Measurements from ENCODE around the gene TMEM52B. TPM values are rescaled to one million over a fixed set of nuclear protein-coding genes. Genes with fewer than 3 reads are reported as not detected.
"Not testable (repeated sequence)": the region's sequence is repeated elsewhere in the genome, so short reads cannot be mapped to it uniquely, and the experiment has no call there.

Gene TMEM52B
- total RNA-seq, 2 experiments from 2014 or later = not detected

DNA sequence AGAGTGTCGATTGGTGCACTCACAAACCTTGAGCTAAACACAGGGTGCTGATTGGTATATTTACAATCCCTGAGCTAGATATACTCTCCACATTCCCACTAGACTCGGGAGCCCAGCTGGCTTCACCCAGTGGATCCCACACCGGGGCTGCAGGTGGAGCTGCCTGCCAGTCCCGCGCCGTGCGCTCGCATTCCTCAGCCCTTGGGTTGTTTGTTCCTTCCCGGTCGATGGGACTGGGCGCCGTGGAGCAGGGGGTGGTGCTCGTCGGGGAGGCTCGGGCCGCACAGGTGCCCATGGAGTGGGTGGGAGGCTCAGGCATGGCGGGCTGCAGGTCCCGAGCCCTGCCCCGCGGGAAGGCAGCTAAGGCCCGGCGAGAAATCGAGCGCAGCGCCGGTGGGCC, 46.6 kb downstream of the TMEM52B start:
- H3K27ac Mint-ChIP-seq; H3K4me3 Mint-ChIP-seq; H3K36me3 Mint-ChIP-seq (ENCODE audit: low read depth); ATAC-seq; POLR2A ChIA-PET; DNase-seq; intact Hi-C loops (cut with DNase I, micrococcal nuclease); H3K27me3 Mint-ChIP-seq; H3K9me3 Mint-ChIP-seq (ENCODE audit: low read depth); H3K4me1 Mint-ChIP-seq: not testable (repeated sequence)
- CTCF ChIA-PET = interaction anchor here (0.7 kb wide), 1 partner anchor 1860 kb away, joined by 3 read pairs; no protein-coding TSS in a partner anchor

DNA sequence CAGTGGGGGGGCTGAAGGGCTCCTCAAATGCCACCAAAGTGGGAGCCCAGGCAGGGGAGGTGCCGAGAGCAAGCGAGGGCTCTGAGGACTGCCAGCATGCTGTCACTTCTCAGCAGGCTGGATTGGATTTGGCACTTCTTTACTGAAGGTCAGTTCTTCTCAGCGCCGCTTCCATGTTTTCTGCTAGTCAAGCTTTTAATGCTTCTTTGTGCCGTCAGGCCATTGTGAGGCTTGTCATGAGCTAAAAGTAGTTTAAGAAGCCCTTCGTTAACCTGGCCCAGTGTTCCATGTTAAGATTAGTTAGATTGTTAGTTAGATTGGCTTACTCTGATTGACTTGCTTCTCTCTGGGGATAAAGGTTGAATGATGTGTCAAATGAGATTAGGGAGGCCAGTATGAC, 47.3 kb downstream of the TMEM52B start:
- Mint-ChIP-seq H3K4me1 (peaks cover 8% of the 10 kb centered on the region), H3K36me3 (ENCODE audit: low read depth) (no peaks in the 10 kb centered on the region), H3K9me3 (ENCODE audit: low read depth) (no peaks in the 10 kb centered on the region), H3K27ac (no peak overlapping the region), H3K4me3 (no peak overlapping the region), H3K27me3 (no peaks in the 10 kb centered on the region)
- ChIA-PET POLR2A (no interaction called here), CTCF (interaction anchor here (0.7 to 1.7 kb wide), 4 partner anchors 11 to 100 kb away, joined by 3 to 4 read pairs (median 3); no protein-coding TSS in a partner anchor)
- intact Hi-C loops (cut with DNase I, micrococcal nuclease) = no loop called here
- ATAC-seq (no peak), DNase-seq (no peak)

DNA sequence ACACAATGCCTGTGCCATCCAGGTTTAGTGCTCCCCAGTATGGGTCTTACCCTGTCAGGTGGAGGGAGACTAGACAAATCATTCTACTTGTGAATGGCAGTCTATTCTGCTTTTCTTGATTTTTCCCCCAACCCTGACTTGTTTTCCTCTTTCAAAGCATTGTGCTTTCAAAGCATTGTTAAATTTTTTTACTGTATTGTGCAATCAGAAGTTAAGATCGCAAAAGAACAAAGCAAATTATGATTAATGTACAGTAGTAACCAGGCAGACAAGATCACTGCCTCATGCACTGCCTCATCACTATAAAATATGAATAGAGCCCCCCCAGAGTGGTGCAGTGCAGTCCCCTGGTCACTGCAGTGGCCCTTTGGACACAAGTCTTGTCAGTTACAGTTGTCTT, 47.9 kb downstream of the TMEM52B start:
- Mint-ChIP-seq H3K36me3 (ENCODE audit: low read depth) (no peaks in the 10 kb centered on the region), H3K4me3 (no peak overlapping the region), H3K9me3 (ENCODE audit: low read depth) (no peaks in the 10 kb centered on the region), H3K4me1 (peaks cover 8% of the 10 kb centered on the region), H3K27ac (no peak overlapping the region), H3K27me3 (no peaks in the 10 kb centered on the region)
- ATAC-seq = no peak
- DNase-seq = no peak
- POLR2A ChIA-PET = no interaction called here
- intact Hi-C loops (cut with DNase I, micrococcal nuclease) = no loop called here
- CTCF ChIA-PET = interaction anchor here (0.7 to 1.9 kb wide), 4 partner anchors 9 to 28 kb away, joined by 3 to 7 read pairs (median 4); no protein-coding TSS in a partner anchor

DNA sequence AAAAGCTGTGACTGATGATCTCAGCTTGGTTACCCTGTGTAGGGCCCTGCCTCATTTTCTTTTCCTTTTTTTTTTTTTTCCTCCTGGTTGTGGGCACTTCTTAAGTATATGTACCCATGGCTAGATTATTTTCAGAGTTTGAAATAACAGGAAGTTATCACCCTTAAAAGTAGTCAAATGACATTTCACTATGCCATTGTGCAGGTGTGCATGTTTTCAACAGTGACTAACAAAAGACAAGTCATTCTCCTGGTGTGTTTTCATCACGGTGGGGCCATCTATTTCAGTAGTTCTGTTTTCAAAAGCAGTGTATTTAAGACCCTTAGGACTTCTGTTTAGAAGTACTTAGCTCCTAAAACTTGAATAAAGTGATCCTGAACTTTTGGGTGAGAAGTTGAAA, 48.8 kb downstream of the TMEM52B start:
- ChIA-PET POLR2A (no interaction called here), CTCF (interaction anchor here (0.6 to 1.9 kb wide), 5 partner anchors 8 to 485 kb away, joined by 3 to 7 read pairs (median 4); no protein-coding TSS in a partner anchor)
- Mint-ChIP-seq H3K27ac (no peak overlapping the region), H3K27me3 (no peaks in the 10 kb centered on the region), H3K36me3 (ENCODE audit: low read depth) (no peaks in the 10 kb centered on the region), H3K4me1 (peaks cover 8% of the 10 kb centered on the region), H3K9me3 (ENCODE audit: low read depth) (no peaks in the 10 kb centered on the region), H3K4me3 (no peak overlapping the region)
- peak; percentile 88 for ATAC-seq
- peak; percentile 24 for DNase-seq
- intact Hi-C loops (cut with DNase I, micrococcal nuclease) = no loop called here

DNA sequence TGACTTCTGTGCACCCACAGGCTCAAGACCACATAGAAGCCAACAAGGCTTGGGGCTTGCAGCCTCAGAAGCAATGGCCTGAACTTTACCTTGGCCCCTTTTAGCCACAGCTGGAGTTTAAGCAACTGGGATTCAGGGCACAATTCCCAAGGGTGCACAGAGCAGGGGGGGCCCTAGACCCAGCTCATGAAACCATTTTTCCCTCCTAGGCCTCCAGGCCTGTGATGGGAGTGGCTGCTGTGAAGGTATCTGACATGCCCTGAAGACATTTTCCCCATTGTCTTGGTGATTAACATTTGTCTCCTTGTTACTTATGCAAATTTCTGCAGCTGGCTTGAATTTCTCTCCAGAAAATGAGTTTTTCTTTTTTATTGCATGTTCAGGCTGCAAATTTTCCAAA, 55.7 kb downstream of the TMEM52B start:
- ATAC-seq = no peak
- H3K4me1 Mint-ChIP-seq = no peaks in the 10 kb centered on the region
- H3K4me3 Mint-ChIP-seq = no peak overlapping the region
- no peak for DNase-seq
- ChIA-PET POLR2A (no interaction called here), CTCF (interaction anchor here (0.8 kb wide), 1 partner anchor 331 kb away, joined by 4 read pairs; no protein-coding TSS in a partner anchor)
- peaks cover 7% of the 10 kb centered on the region for H3K27me3 Mint-ChIP-seq
- intact Hi-C loops (cut with DNase I, micrococcal nuclease) = loop anchor here in 1 of 2 experiments (2.0 kb wide), 1 partner anchor 440 kb away; the partner anchor contains the start of gene STYK1
- H3K36me3 Mint-ChIP-seq (ENCODE audit: low read depth) = peaks cover 6% of the 10 kb centered on the region
- no peak overlapping the region for H3K27ac Mint-ChIP-seq
- peaks cover 7% of the 10 kb centered on the region for H3K9me3 Mint-ChIP-seq (ENCODE audit: low read depth)

DNA sequence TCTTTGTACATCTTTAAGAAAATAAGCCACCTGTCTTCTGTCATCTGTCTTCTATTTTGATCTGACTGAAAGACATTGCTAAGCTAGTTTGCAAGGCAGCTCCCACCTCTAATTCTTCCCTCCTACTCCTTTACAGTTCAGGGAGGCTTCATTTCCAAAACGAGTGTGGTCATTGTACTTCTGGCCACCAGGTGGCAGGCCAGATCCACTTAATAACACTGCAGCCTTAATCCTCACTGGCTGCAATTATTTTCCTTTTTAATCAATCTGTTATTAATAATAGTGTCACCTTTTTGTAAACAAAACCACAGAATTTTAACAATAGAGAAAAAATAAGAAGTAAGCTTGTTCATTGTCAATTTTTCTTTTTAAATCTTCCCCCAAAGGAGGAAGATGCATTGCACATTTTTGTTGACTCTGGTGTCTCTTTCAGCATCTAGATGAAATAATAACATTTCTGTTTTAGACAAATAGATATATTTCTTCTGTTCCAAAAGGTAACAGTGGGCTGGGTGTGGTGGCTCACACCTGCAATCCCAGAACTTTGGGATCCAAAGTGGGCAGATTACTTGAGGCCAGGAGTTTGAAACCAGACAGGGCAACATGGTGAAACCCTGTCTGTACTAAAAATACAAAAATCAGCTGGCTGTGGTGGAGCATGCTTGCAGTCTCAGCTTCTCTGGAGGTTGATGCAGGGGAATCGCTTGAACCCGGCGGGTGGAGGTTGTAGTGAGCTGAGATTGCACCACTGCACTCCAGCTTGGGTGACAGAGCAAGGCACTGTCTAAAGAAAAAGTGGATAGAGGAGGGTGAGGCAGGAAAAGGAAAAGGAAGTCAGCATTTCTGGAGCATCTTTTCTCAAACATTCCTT, 57.2 kb downstream of the TMEM52B start:
- no peak for ATAC-seq
- POLR2A ChIA-PET = no interaction called here

DNA sequence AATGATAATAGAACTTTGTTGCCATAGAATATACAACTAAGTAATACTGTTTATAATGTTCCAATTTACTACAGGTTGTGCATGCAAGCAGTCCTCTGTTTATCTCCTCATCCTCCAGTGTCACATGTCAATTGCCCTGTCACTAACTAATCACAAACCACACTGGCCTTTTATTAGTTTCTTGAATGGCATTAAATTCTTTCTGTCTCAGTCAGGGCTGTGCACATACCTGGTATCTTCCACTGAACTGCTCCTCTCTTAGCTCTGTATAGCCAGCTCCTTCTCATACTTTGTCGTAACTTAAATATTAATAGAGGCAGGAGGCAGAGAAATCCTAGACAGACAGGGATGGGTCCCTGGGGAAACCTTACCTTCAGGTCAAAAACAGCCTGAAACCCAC, 57.9 kb downstream of the TMEM52B start:
- peaks cover 6% of the 10 kb centered on the region for H3K36me3 Mint-ChIP-seq (ENCODE audit: low read depth)
- H3K9me3 Mint-ChIP-seq (ENCODE audit: low read depth) = peaks cover 7% of the 10 kb centered on the region
- peaks cover 11% of the 10 kb centered on the region for H3K27me3 Mint-ChIP-seq
- intact Hi-C loops (cut with DNase I, micrococcal nuclease) = loop anchor here in 1 of 2 experiments (2.0 to 5.0 kb wide), 3 partner anchors 96 to 438 kb away; partner anchors contain the start of gene STYK1
- H3K4me1 Mint-ChIP-seq = no peaks in the 10 kb centered on the region
- ATAC-seq (no peak), DNase-seq (no peak)
- CTCF ChIA-PET = interaction anchor here (0.9 to 3.2 kb wide), 12 partner anchors 9 to 442 kb away, joined by 3 to 31 read pairs (median 4); no protein-coding TSS in a partner anchor
- H3K27ac Mint-ChIP-seq = no peak overlapping the region
- POLR2A ChIA-PET = no interaction called here
- H3K4me3 Mint-ChIP-seq = no peak overlapping the region

More for the DNA sequence above, 57.2 kb downstream of the TMEM52B start:
- Mint-ChIP-seq H3K27me3 (peaks cover 11% of the 10 kb centered on the region), H3K36me3 (ENCODE audit: low read depth) (peaks cover 6% of the 10 kb centered on the region), H3K4me1 (no peaks in the 10 kb centered on the region), H3K9me3 (ENCODE audit: low read depth) (peaks cover 7% of the 10 kb centered on the region), H3K27ac (no peak overlapping the region), H3K4me3 (no peak overlapping the region)
- CTCF ChIA-PET = interaction anchor here (0.6 to 3.2 kb wide), 25 partner anchors 8 to 523 kb away, joined by 3 to 31 read pairs (median 4); no protein-coding TSS in a partner anchor
- intact Hi-C loops (cut with DNase I, micrococcal nuclease) = loop anchor here (1.0 to 5.0 kb wide), 6 partner anchors 96 to 1250 kb away; partner anchors contain the start of gene STYK1 (in 2 of the 2)
- DNase-seq = peak; percentile 57

DNA sequence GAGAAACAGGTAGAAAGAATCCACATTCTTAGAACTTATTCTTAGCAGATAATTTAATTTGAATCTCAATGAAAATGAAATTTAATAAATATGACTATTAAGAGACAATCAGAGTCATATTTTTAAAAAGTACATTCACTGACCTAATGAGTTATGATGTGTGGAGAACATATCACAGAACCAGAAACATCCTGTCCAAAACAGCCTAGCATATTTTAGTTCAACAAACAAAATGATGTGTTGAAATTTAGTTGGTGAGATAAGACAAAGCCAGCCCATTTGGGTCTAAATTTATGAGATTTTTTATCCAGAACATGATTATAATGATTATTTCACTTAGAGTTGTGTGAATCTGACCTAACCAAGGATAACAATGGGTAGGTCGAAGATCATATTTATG, 59.7 kb downstream of the TMEM52B start:
- Mint-ChIP-seq H3K9me3 (ENCODE audit: low read depth) (peaks cover 7% of the 10 kb centered on the region), H3K36me3 (ENCODE audit: low read depth) (peaks cover 6% of the 10 kb centered on the region), H3K4me1 (peaks cover 2% of the 10 kb centered on the region), H3K27ac (no peak overlapping the region), H3K4me3 (no peak overlapping the region), H3K27me3 (peaks cover 17% of the 10 kb centered on the region)
- CTCF ChIA-PET = no interaction called here
- ATAC-seq = no peak
- intact Hi-C loops (cut with DNase I, micrococcal nuclease) = loop anchor here in 1 of 2 experiments (5.0 kb wide), 2 partner anchors 94 to 264 kb away; no protein-coding TSS in a partner anchor
- POLR2A ChIA-PET = no interaction called here
- DNase-seq = no peak

DNA sequence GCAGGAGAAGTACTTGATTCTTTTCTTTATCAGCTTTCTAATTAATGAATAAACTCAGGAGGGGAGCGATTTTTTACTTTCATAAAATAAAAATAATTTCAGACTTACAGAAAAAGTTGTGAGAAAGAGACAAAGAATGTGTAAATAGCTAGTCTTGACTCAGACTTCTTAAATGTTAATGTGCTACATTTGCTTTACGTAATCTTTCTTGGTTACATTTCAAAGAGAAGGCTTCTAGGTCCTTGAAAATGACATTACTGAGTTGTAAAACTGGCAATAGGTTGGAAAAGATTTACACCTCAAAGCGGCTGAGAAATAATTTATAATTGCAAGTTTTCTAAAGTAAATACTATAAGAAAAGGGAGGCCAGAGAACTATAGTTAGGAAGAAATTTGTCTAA, 62.5 kb downstream of the TMEM52B start:
- ATAC-seq = no peak
- ChIA-PET CTCF (interaction anchor here (1.4 kb wide), 1 partner anchor 321 kb away, joined by 3 read pairs; no protein-coding TSS in a partner anchor), POLR2A (no interaction called here)
- no peak for DNase-seq
- Mint-ChIP-seq H3K27ac (no peak overlapping the region), H3K4me1 (peaks cover 7% of the 10 kb centered on the region), H3K36me3 (ENCODE audit: low read depth) (no peaks in the 10 kb centered on the region), H3K27me3 (peaks cover 20% of the 10 kb centered on the region), H3K4me3 (no peak overlapping the region), H3K9me3 (ENCODE audit: low read depth) (no peaks in the 10 kb centered on the region)
- intact Hi-C loops (cut with DNase I, micrococcal nuclease) = no loop called here
